Fibroblast of skin of right quadriceps (primary cell): ENCODE data around the gene NUDT8.
A peak's percentile ranks its signal among the peaks of the same experiment; 100 is the strongest.
"Not testable (repeated sequence)": the region's sequence is repeated elsewhere in the genome, so short reads cannot be mapped to it uniquely, and the experiment has no call there.

Source experiments
- DNase-seq: peaks from one replicate; pipeline ENCODE4 v3.0.0-alpha.2; 2013

The NUDT8 gene

GRCh38 chr11:67610302-67610868, 19.4 kb downstream of the NUDT8 start:
- DNase-seq, result no peak

GRCh38 chr11:67609316-67609715, 20.4 kb downstream of the NUDT8 start:
- no peak for DNase-seq

GRCh38 chr11:67608486-67608885, 21.3 kb downstream of the NUDT8 start:
- DNase-seq, result no peak

- no peak for DNase-seq
These were observed 22.2 kb downstream of the NUDT8 start for GRCh38 chr11:67607507-67607906.

- DNase-seq, result peak; percentile 91
These were observed 23.0 kb downstream of the NUDT8 start, which contains the start of gene NDUFV1 for GRCh38 chr11:67606492-67607295. NDUFV1 (plus strand) TSS chr11:67606936; CDS start chr11:67607005, 69 bp downstream.

GRCh38 chr11:67606093-67606491, 23.6 kb downstream of the NUDT8 start:
- DNase-seq, result no peak

GRCh38 chr11:67605231-67606011, 24.3 kb downstream of the NUDT8 start:
- DNase-seq, result no peak

- no peak for DNase-seq
These were observed 24.9 kb downstream of the NUDT8 start for GRCh38 chr11:67604815-67605214.

- not testable (repeated sequence) for DNase-seq
These were observed 25.6 kb downstream of the NUDT8 start for GRCh38 chr11:67604119-67604518.

- no peak for DNase-seq
These were observed 28.6 kb downstream of the NUDT8 start for GRCh38 chr11:67601098-67601497.

GRCh38 chr11:67600324-67601029, 29.3 kb downstream of the NUDT8 start:
- no peak for DNase-seq

- DNase-seq, result no peak
These were observed 30.6 kb downstream of the NUDT8 start for GRCh38 chr11:67599149-67599548.

GRCh38 chr11:67597963-67598362, 31.8 kb downstream of the NUDT8 start:
- DNase-seq, result not testable (repeated sequence)

GRCh38 chr11:67597458-67597857, 32.3 kb downstream of the NUDT8 start:
- DNase-seq, result not testable (repeated sequence)

GRCh38 chr11:67596753-67597300, 32.9 kb downstream of the NUDT8 start:
- no peak for DNase-seq

- DNase-seq, result no peak
These were observed 35.3 kb downstream of the NUDT8 start for GRCh38 chr11:67594480-67594879.

GRCh38 chr11:67593565-67593905, 36.2 kb downstream of the NUDT8 start:
- no peak for DNase-seq

GRCh38 chr11:67592880-67593564, 36.7 kb downstream of the NUDT8 start:
- DNase-seq, result no peak

- not testable (repeated sequence) for DNase-seq
These were observed 40.8 kb downstream of the NUDT8 start for GRCh38 chr11:67588899-67589415.

- no peak for DNase-seq
These were observed 41.6 kb downstream of the NUDT8 start for GRCh38 chr11:67588136-67588503.

GRCh38 chr11:67586568-67587250, 43.0 kb downstream of the NUDT8 start:
- no peak for DNase-seq
